ENCODE measurements around the gene DICER1. TPM values are rescaled to one million over a fixed set of nuclear protein-coding genes. Genes with fewer than 3 reads are reported as not detected.

DICER1 gene
- total and polyA plus RNA-seq, 8 donors: 5.7 to 37.8 (median 24.6) TPM

DNA sequence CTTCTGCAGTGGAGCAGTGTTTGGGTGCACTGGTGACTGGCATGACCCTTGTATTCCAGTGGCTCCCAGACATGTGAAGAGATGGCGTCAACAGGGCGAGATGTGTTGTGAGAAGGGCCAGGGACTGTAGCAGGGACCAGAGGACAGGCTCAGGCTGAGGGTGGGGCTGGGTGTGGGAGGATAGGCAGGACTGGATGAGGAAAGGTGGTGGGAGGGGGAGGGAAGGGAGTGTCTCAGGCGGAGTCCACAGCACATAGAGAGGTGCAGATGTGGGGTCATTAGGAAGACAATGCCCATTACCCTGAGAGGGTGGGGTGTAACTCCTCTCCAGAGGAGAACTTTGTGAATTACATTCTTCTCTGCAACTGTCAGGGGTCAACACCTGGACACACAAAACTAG, 78.5 kb downstream of the DICER1 start:
- TF ChIP-seq, protein P1, sequence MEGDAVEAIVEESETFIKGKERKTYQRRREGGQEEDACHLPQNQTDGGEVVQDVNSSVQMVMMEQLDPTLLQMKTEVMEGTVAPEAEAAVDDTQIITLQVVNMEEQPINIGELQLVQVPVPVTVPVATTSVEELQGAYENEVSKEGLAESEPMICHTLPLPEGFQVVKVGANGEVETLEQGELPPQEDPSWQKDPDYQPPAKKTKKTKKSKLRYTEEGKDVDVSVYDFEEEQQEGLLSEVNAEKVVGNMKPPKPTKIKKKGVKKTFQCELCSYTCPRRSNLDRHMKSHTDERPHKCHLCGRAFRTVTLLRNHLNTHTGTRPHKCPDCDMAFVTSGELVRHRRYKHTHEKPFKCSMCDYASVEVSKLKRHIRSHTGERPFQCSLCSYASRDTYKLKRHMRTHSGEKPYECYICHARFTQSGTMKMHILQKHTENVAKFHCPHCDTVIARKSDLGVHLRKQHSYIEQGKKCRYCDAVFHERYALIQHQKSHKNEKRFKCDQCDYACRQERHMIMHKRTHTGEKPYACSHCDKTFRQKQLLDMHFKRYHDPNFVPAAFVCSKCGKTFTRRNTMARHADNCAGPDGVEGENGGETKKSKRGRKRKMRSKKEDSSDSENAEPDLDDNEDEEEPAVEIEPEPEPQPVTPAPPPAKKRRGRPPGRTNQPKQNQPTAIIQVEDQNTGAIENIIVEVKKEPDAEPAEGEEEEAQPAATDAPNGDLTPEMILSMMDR (IDR thresholded peaks at IDR 0.05): no peak
- Histone ChIP-seq H3K4me1 (no peaks in the 10 kb centered on the region), H3K27me3 (no peaks in the 10 kb centered on the region), H3K27ac (no peak overlapping the region), H3K4me3 (no peak overlapping the region), H3K36me3 (no peaks in the 10 kb centered on the region), H3K9me3 (no peaks in the 10 kb centered on the region)
- no peak for DNase-seq
- WGBS, 2 donors: 72 to 77% methylated on average over 3 of the region's 3 CpGs
- no peak for FAIRE-seq
- intact Hi-C loops (cut with DNase I): no loop called here
- no peak for ATAC-seq

DNA sequence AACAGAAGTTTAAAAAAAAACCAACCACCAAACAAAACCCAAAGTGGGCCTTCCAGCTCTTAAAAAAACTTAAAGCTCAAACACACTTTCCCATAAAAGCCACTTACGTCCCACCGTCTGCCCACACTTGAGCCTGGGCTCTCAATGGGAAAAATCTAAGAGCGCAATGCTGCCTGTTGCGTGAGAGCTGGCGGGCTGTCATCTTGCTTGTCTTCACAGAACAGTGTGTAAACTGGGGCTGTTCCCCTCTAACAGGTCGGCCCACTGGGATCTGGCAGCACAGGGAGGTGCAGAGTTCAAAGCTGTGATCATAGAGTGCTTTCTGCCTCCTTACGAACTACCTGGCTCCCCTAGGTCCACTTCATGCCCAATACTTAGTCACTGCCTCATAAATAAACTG, 80.0 kb downstream of the DICER1 start:
- FAIRE-seq (no peak), ATAC-seq (no peak), DNase-seq (no peak)
- intact Hi-C loops (cut with DNase I): no loop called here
- no peaks in the 10 kb centered on the region for H3K27me3 ChIP-seq
- H3K9me3 ChIP-seq: no peaks in the 10 kb centered on the region
- 84 to 87% methylated on average over 7 of the region's 7 CpGs for WGBS, 2 donors
- no peaks in the 10 kb centered on the region for H3K4me1 ChIP-seq
- H3K4me3 ChIP-seq: no peak overlapping the region
- H3K27ac ChIP-seq: no peak overlapping the region
- TF ChIP-seq, protein P1 (IDR thresholded peaks at IDR 0.05): no peak
- H3K36me3 ChIP-seq: no peaks in the 10 kb centered on the region

DNA sequence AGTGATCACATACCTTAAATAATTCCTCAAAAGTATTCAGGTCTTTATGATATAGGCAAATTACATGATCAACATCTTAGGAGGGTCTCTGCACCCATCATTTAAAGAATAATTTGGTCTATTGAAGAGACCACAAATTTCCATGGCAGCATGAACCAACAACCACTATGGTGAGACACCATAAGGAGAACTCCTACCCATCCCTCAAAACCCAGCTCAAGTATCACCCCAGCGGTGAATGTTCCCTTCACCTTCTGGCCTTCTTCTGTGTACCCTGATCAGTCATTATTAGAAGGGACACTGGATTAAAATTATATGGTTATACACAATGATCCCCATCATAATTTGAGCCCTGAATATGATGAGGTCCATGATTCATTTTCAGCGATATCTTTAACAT, 81.5 kb downstream of the DICER1 start:
- H3K36me3 ChIP-seq: no peaks in the 10 kb centered on the region
- no peaks in the 10 kb centered on the region for H3K27me3 ChIP-seq
- no peak for ATAC-seq
- H3K4me3 ChIP-seq: no peak overlapping the region
- FAIRE-seq: no peak
- WGBS, 2 donors: 95 to 100% methylated on average over 2 of the region's 2 CpGs
- no peaks in the 10 kb centered on the region for H3K4me1 ChIP-seq
- H3K9me3 ChIP-seq: no peaks in the 10 kb centered on the region
- DNase-seq: no peak
- intact Hi-C loops (cut with DNase I): no loop called here
- TF ChIP-seq, protein P1 (IDR thresholded peaks at IDR 0.05): no peak
- no peak overlapping the region for H3K27ac ChIP-seq

DNA sequence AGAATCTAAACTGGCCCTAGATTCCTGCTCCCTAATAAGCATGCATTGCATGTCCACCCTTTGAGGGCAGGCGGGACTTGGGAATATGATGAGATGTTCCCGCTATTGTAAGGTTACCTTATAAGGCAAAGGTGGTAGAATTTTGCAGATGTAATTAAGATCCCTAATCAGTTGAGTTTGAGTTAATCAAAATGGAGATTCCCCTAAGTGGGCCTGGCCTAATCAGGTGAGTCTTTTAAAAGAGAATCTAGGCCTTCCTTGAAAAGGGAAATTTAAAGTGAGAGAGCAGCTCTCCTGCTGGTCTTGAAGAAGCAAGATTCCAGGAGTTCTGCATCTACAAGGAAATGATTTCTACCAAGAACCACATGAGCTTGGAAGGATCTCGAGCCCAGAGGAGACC, 83.4 kb downstream of the DICER1 start:
- no peaks in the 10 kb centered on the region for H3K4me1 ChIP-seq
- no peak overlapping the region for H3K27ac ChIP-seq
- TF ChIP-seq, protein P1 (IDR thresholded peaks at IDR 0.05): no peak
- H3K27me3 ChIP-seq: no peaks in the 10 kb centered on the region
- H3K9me3 ChIP-seq: no peaks in the 10 kb centered on the region
- intact Hi-C loops (cut with DNase I): no loop called here
- FAIRE-seq (no peak), ATAC-seq (no peak), DNase-seq (no peak)
- WGBS, 2 donors: 93 to 95% methylated on average over 3 of the region's 3 CpGs
- H3K4me3 ChIP-seq: no peak overlapping the region
- H3K36me3 ChIP-seq: no peaks in the 10 kb centered on the region

GRCh38 chr14:95072310-95072905, 84.9 kb downstream of the DICER1 start:
- ATAC-seq (no peak), FAIRE-seq (no peak), DNase-seq (no peak)
- TF ChIP-seq, protein P1 (IDR thresholded peaks at IDR 0.05): no peak
- Histone ChIP-seq H3K27ac (no peak overlapping the region), H3K9me3 (no peaks in the 10 kb centered on the region), H3K4me1 (no peaks in the 10 kb centered on the region), H3K36me3 (no peaks in the 10 kb centered on the region), H3K4me3 (no peak overlapping the region), H3K27me3 (no peaks in the 10 kb centered on the region)
- intact Hi-C loops (cut with DNase I): no loop called here
- 62 to 63% methylated on average over 8 of the region's 8 CpGs for WGBS, 2 donors
